PFSK-1 (cell line): ENCODE data around the gene ROMO1.

Source experiments
- POLR2AphosphoS5 ChIP-seq: IDR thresholded peaks from 2 replicates; pipeline ENCODE4 v1.6.1; 2012; ENCODE audit warnings: low read depth, mild to moderate bottlenecking, control low read depth, low read length, moderate library complexity
- TF ChIP-seq, protein P1 (sequence below), 2 experiments: IDR thresholded peaks; 2 replicates each; pipeline versions ENCODE4 v1.6.1 to v1.8.0; 2011 to 2012; ENCODE audit warnings: low read depth in 2 of 2, low read length in 2 of 2, control low read depth in 1 of 2, inconsistent platforms in 1 of 2, mild to moderate bottlenecking in 1 of 2, moderate library complexity in 1 of 2; ENCODE audit not compliant: insufficient read depth in 1 of 2

DNA sequence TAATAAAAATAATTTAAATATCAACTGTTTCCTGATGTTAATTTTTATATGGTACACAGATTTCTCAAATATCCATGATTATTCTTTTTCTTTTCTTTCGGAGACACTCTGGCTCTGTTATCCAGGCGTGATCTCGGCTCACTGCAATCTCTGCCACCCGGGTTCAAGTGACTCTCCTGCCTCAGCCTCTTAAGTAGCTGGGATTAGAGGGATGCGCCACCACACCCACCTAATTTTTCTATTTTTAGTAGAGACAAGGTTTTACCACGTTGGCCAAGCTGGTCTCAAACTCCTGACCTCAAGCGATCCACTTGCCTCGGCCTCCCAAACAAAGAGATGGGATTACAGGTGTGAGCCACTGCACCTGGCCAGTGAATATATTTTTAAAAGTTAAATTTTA, 20.5 kb downstream of the ROMO1 start:
- TF ChIP-seq, protein P1, sequence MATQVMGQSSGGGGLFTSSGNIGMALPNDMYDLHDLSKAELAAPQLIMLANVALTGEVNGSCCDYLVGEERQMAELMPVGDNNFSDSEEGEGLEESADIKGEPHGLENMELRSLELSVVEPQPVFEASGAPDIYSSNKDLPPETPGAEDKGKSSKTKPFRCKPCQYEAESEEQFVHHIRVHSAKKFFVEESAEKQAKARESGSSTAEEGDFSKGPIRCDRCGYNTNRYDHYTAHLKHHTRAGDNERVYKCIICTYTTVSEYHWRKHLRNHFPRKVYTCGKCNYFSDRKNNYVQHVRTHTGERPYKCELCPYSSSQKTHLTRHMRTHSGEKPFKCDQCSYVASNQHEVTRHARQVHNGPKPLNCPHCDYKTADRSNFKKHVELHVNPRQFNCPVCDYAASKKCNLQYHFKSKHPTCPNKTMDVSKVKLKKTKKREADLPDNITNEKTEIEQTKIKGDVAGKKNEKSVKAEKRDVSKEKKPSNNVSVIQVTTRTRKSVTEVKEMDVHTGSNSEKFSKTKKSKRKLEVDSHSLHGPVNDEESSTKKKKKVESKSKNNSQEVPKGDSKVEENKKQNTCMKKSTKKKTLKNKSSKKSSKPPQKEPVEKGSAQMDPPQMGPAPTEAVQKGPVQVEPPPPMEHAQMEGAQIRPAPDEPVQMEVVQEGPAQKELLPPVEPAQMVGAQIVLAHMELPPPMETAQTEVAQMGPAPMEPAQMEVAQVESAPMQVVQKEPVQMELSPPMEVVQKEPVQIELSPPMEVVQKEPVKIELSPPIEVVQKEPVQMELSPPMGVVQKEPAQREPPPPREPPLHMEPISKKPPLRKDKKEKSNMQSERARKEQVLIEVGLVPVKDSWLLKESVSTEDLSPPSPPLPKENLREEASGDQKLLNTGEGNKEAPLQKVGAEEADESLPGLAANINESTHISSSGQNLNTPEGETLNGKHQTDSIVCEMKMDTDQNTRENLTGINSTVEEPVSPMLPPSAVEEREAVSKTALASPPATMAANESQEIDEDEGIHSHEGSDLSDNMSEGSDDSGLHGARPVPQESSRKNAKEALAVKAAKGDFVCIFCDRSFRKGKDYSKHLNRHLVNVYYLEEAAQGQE (IDR thresholded peaks at IDR 0.05; ENCODE audit: insufficient read depth in 1 of 2, low read depth in 2 of 2, low read length in 2 of 2), result no peak
- no peak for TF ChIP-seq POLR2AphosphoS5
